HepG2 (cell line): Measurements from ENCODE around the gene CD101. TPM values are rescaled to one million over a fixed set of nuclear protein-coding genes. Genes with fewer than 3 reads are reported as not detected.

ENCODE experiments used
- ATAC-seq: fragments of 200-7000 bp; cut with Tn5 transposase; 3 replicates; pipeline ENCODE4 v1.9.1; 2020; ENCODE audit warnings: mild to moderate bottlenecking, moderate library complexity
- BruUV-seq: library from RNA; stranded (reverse); fragments of 400-500 nt; replicated peaks from 2 replicates; lab custom pipeline; 2021; lab: Mats Ljungman, UMichigan
- CTCF ChIA-PET: fragments of 300-600 bp; formaldehyde crosslinking; extraction: SDS; loops from one replicate; lab custom pipeline; 2021; ENCODE audit warnings: low total read pairs, inconsistent platforms, low intra/inter-chr PET ratio; lab: Yijun Ruan, JAX
- POLR2A ChIA-PET: fragments of 350-600 bp; sonication (Branson Sonifier 250); formaldehyde crosslinking; loops from one replicate; lab custom pipeline; 2020; ENCODE audit warnings: antibody characterized with exemption, inconsistent platforms; lab: Yijun Ruan, JAX
- DNase-seq: peaks from one replicate; pipeline ENCODE4 v3.0.0-alpha.2; 2015; ENCODE audit warnings: low spot score
- FAIRE-seq: peaks from 3 replicates; lab custom pipeline; 2011; peaks lifted over from hg19 to GRCh38; lab: Jason Lieb, UNC
- H2AFZ ChIP-seq: one replicate; pipeline ENCODE4 v1.6.1; 2011; ENCODE audit warnings: low read length, inconsistent platforms
- H3K27ac ChIP-seq: fragments of 300-600 bp; 3 replicates; pipeline ENCODE4 v1.8.0; 2011; ENCODE audit warnings: mixed run types, mild to moderate bottlenecking, mixed read lengths, low read length, inconsistent platforms; ENCODE audit not compliant: insufficient read depth; ENCODE audit errors: extremely low read length
- H3K27me3 ChIP-seq, 2 experiments: fragments of 200-600 bp in 1 of 2; 2 replicates in 1 of 2; 3 replicates in 1 of 2; pipeline versions ENCODE4 v1.6.0 to v1.8.0; 2011; ENCODE audit warnings: low read length in 2 of 2, mild to moderate bottlenecking in 2 of 2, moderate library complexity in 2 of 2, inconsistent platforms in 1 of 2; ENCODE audit not compliant: insufficient read depth in 2 of 2, control insufficient read depth in 1 of 2
- H3K36me3 ChIP-seq, 2 experiments: fragments of 200-600 bp in 1 of 2; replicated peaks in 1 of 2; 2 replicates in 1 of 2; 3 replicates in 1 of 2; pipeline versions ENCODE4 v1.5.1 to v1.8.0; 2011; ENCODE audit warnings: low read length in 2 of 2, inconsistent platforms in 1 of 2; ENCODE audit not compliant: insufficient read depth in 2 of 2, control insufficient read depth in 1 of 2
- H3K4me1 ChIP-seq: 2 replicates; pipeline ENCODE4 v1.5.1; 2012; ENCODE audit warnings: low read length, inconsistent platforms; ENCODE audit not compliant: insufficient read depth
- H3K4me2 ChIP-seq: 2 replicates; pipeline ENCODE4 v1.6.0; 2011; ENCODE audit warnings: low read depth, low read length, inconsistent platforms
- H3K4me3 ChIP-seq, 3 experiments: fragments of 200-600 bp in 1 of 3; sonication (generic), shearing (Covaris generic) in 1 of 3; replicated peaks in 1 of 3; 2 replicates each; pipeline ENCODE4 v1.5.1; 2011 to 2016; ENCODE audit warnings: low read length in 3 of 3, inconsistent platforms in 2 of 3, low read depth in 2 of 3, mild to moderate bottlenecking in 2 of 3, control low read depth in 1 of 3, mixed read lengths in 1 of 3; ENCODE audit not compliant: insufficient read depth in 1 of 3
- H3K79me2 ChIP-seq: one replicate; pipeline ENCODE4 v1.6.1; 2011; ENCODE audit warnings: low read length, inconsistent platforms; ENCODE audit not compliant: insufficient read depth
- H3K9ac ChIP-seq: 2 replicates; pipeline ENCODE4 v1.6.0; 2011; ENCODE audit warnings: mild to moderate bottlenecking, low read depth, low read length, inconsistent platforms; ENCODE audit not compliant: insufficient read depth
- H3K9me3 ChIP-seq: 2 replicates; pipeline ENCODE4 v1.5.1; 2012; ENCODE audit warnings: mild to moderate bottlenecking, low read length
- H4K20me1 ChIP-seq: 2 replicates; pipeline ENCODE4 v1.6.0; 2011; ENCODE audit warnings: inconsistent platforms, mild to moderate bottlenecking, low read length, moderate library complexity; ENCODE audit not compliant: insufficient read depth
- LBX2 ChIP-seq: sonication (generic); formaldehyde crosslinking; IDR thresholded peaks from 2 replicates; pipeline ENCODE4 v1.5.0; 2020; ENCODE audit warnings: missing genetic modification reagents, mild to moderate bottlenecking, borderline replicate concordance
- NFATC3 ChIP-seq: sonication (generic); formaldehyde crosslinking; IDR thresholded peaks from 2 replicates; pipeline ENCODE4 v1.5.1; 2020; ENCODE audit warnings: mild to moderate bottlenecking, missing genetic modification reagents
- TBP ChIP-seq: sonication (generic); formaldehyde crosslinking; IDR thresholded peaks from 2 replicates; pipeline ENCODE4 v1.5.0; 2020; ENCODE audit warnings: missing genetic modification reagents
- ZBTB40 ChIP-seq, 2 experiments: fragments of 450-650 bp in 1 of 2; sonication (generic) in 1 of 2; formaldehyde crosslinking in 1 of 2; IDR thresholded peaks; 2 replicates each; pipeline versions ENCODE4 v1.6.1 to v1.8.0; 2016 to 2022; ENCODE audit warnings: antibody characterized with exemption in 1 of 2, mild to moderate bottlenecking in 1 of 2, missing genetic modification reagents in 1 of 2
- ZNF18 ChIP-seq: sonication (generic); formaldehyde crosslinking; IDR thresholded peaks from 2 replicates; pipeline ENCODE4 v1.8.0; 2022; ENCODE audit warnings: mild to moderate bottlenecking, missing genetic modification reagents; ENCODE audit not compliant: insufficient replicate concordance
- ZNF639 ChIP-seq: conservative IDR thresholded peaks from 2 replicates; pipeline ENCODE4 v1.6.1; 2018; ENCODE audit warnings: missing genetic modification reagents
- ZNF775 ChIP-seq: sonication (generic); formaldehyde crosslinking; IDR thresholded peaks from 2 replicates; pipeline ENCODE4 v1.4.0; 2020; ENCODE audit warnings: missing genetic modification reagents, mild to moderate bottlenecking, moderate library complexity, borderline replicate concordance
- ZNF883 ChIP-seq: sonication (generic); formaldehyde crosslinking; IDR thresholded peaks from 2 replicates; pipeline ENCODE4 v1.5.1; 2020; ENCODE audit warnings: mild to moderate bottlenecking, missing genetic modification reagents; ENCODE audit errors: not compliant biosample characterization
- WGBS: methylation state at CpG from one replicate; pipeline ENCODE4 v1.1.6; 2017; ENCODE audit warnings: low lambda C conversion rate; 5-methylcytosine and 5-hydroxymethylcytosine counted together
- in situ Hi-C: cut with HindIII; loops from 2 replicates; pipeline ENCODE4 v1.10.0; 2017; ENCODE audit warnings: low pct_unique_long_range_greater_than_20kb; ENCODE audit not compliant: extremely low pct_ligation_motif_present
- intact Hi-C: fragments of 100-400 bp; cut with micrococcal nuclease; formaldehyde crosslinking; loops from one replicate; pipeline ENCODE4 v1.10.0; 2022; ENCODE audit not compliant: unreplicated experiment
- polyA plus RNA-seq, 8 experiments: library from polyadenylated mRNA; depleted of rRNA in 3 of 8; stranded (reverse) in 7 of 8; unstranded in 1 of 8; fragments of >200 nt; fragmentation: Illumina TruSeq in 4 of 8; extraction: Trizol in 4 of 8; gene quantifications; 2 replicates each; pipeline versions ENCODE4 v1.2.1 to v1.2.3, GENCODE V29; 2011 to 2016; ENCODE audit warnings: low read depth in 4 of 8, missing spikeins in 1 of 8, mixed read lengths in 1 of 8; ENCODE audit not compliant: insufficient read depth in 1 of 8
- total RNA-seq, 5 experiments: library from RNA; depleted of rRNA; stranded (reverse); fragments of >200 nt; fragmentation: Illumina TruSeq; extraction: Trizol; gene quantifications; 2 replicates each; pipeline ENCODE4 v1.2.3, GENCODE V29; 2016; ENCODE audit warnings: low read depth in 1 of 5

The CD101 gene
- total and polyA plus RNA-seq, 2 of the 13 experiments (the other 11 are each of a cell fraction or from before 2014, with no cell fraction given), result 0.05 to 0.09 TPM

GRCh38 chr1:117032681-117033539, 31.4 kb downstream of the CD101 start (continued):
- no peak for TF ChIP-seq ZNF883 (CRISPR knock-in tag)

- Histone ChIP-seq H3K4me3 (no peak overlapping the region), H3K4me2 (no peak overlapping the region), H3K36me3 (no peaks in the 10 kb centered on the region), H3K4me1 (no peaks in the 10 kb centered on the region), H2AFZ (no peak overlapping the region), H3K9me3 (no peaks in the 10 kb centered on the region), H3K9ac (no peak overlapping the region), H3K27me3 (no peaks in the 10 kb centered on the region), H3K79me2 (no peaks in the 10 kb centered on the region), H3K27ac (no peak overlapping the region), H4K20me1 (no peaks in the 10 kb centered on the region)
- ATAC-seq, result no peak
- no peak for FAIRE-seq
- 27% methylated on average over 7 of the region's 7 CpGs for WGBS
- intact Hi-C loops (no loop called here), in situ Hi-C loops (no loop called here)
- no TSS peak for BruUV-seq
- ChIA-PET POLR2A (no interaction called here), CTCF (no interaction called here)
- no peak for DNase-seq
- TF ChIP-seq TBP (CRISPR knock-in tag) (no peak), ZBTB40 (IDR thresholded peaks at IDR 0.05) (no peak), ZBTB40 (CRISPR knock-in tag; IDR thresholded peaks at IDR 0.05) (no peak), LBX2 (CRISPR knock-in tag) (no peak), NFATC3 (CRISPR knock-in tag) (no peak), ZNF18 (CRISPR knock-in tag) (no peak), ZNF775 (no peak), ZNF639 (CRISPR knock-in tag) (no peak)
Observed at GRCh38 chr1:117033772-117034171, 32.2 kb downstream of the CD101 start.
